Astrocyte of the cerebellum (primary cell): Measurements from ENCODE around the gene EP400.

Source experiments
- DNase-seq: peaks from one replicate; pipeline ENCODE4 v3.0.0-alpha.2; 2011; ENCODE audit warnings: low read depth
- H3K4me3 ChIP-seq: 2 replicates; pipeline ENCODE4 v1.5.1; 2011; ENCODE audit warnings: mild to moderate bottlenecking, low read depth, low read length, moderate library complexity
- in situ Hi-C: cut with HindIII; loops from 2 replicates; pipeline ENCODE4 v1.10.0; 2017; ENCODE audit warnings: low sequenced_read_pairs
- TF ChIP-seq, protein P1 (sequence below): IDR thresholded peaks from 2 replicates; pipeline ENCODE4 v1.5.1; 2012; ENCODE audit warnings: low read length, low read depth, moderate library complexity, mild to moderate bottlenecking; ENCODE audit errors: missing control alignments

Gene EP400

DNA sequence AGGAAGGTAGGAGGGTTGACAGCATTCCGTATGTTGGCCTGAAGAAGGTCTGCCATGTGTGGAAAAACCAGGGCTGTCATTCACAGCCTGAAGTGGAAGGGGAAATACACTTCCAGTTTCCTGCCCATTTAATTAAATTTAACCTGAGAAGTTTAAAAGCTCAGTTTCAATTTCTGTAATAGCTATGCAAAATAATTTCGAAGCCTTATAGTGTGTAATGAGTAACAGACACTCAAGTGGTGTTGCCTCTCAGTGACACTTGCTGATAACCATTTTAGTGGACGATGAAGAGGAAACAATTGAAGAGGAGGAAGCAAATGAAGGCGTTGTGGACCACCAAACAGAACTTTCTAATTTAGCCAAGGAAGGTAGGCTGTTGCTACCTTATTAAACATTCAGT, 44.8 kb downstream of the EP400 start:
- H3K4me3 ChIP-seq: no peak overlapping the region
- in situ Hi-C loops: no loop called here
- no peak for DNase-seq
- TF ChIP-seq, protein P1, sequence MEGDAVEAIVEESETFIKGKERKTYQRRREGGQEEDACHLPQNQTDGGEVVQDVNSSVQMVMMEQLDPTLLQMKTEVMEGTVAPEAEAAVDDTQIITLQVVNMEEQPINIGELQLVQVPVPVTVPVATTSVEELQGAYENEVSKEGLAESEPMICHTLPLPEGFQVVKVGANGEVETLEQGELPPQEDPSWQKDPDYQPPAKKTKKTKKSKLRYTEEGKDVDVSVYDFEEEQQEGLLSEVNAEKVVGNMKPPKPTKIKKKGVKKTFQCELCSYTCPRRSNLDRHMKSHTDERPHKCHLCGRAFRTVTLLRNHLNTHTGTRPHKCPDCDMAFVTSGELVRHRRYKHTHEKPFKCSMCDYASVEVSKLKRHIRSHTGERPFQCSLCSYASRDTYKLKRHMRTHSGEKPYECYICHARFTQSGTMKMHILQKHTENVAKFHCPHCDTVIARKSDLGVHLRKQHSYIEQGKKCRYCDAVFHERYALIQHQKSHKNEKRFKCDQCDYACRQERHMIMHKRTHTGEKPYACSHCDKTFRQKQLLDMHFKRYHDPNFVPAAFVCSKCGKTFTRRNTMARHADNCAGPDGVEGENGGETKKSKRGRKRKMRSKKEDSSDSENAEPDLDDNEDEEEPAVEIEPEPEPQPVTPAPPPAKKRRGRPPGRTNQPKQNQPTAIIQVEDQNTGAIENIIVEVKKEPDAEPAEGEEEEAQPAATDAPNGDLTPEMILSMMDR: no peak

DNA sequence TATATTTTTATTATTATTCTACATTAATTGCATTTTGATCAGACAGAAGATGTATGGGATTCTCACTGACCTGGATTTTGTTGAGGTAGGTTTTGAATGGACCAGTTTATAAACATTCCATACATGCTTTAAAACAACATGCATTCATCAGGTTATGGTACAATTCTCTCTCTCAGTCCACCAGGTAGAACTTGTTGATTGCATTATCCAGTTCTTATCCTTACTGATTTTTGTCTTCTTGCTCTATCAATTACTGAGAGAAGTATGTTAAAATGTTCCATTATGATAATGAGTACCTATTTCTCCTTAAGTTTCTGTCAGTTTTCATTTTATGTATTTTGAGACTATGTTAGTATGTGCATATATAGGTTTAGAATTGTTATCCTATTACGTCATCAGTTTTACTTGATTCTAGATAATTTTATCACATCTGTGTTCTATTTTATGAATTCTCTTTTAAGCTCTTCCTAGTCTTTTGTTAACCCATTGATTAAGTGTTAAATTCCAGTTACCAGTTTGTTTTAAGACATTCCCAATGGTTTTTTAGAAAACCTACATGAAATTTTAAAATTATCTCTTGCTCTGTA, 50.6 kb downstream of the EP400 start:
- in situ Hi-C loops: no loop called here
- TF ChIP-seq, protein P1: no peak
- DNase-seq: no peak
- H3K4me3 ChIP-seq: no peak overlapping the region

DNA sequence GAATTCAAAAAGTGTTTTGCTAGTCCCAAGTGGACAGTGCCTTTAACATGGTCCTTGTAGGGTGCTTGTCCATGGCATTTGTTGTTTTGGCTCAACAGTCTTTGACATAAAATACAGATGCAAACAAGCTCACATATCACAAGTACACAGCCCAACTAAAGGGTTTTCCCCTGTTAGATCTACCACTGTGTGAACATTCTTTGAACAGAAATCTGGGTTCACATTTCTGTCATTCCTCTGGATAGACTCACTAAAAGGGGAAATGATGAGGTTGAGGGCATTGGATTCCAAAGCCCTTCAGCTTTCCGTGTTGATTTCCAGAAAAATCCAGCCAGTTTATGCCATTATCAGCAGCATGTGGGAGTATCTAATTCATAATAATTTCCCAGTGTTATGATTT, 54.1 kb downstream of the EP400 start:
- TF ChIP-seq, protein P1: no peak
- H3K4me3 ChIP-seq: no peak overlapping the region
- in situ Hi-C loops: no loop called here
- peak; percentile 20 for DNase-seq

DNA sequence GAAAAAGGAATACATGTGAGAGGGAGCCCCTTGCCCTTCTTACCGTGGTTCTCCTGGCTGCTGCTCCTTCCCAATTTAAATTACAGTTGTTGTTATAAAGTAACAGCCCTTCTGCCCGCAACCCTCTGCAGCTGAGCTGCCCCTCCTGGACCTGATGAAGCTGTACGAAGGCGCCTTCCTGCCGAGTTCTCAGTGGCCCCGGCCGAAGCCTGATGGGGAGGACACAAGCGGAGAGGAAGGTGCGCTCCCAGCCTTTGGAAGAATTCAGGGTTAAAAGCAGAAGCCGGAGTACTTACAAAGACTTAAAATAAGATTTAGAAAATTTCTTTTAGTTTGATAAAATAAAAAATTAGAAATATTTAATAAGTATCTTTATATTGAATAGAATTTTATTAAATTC, 55.2 kb downstream of the EP400 start:
- TF ChIP-seq, protein P1: no peak
- in situ Hi-C loops: no loop called here
- H3K4me3 ChIP-seq: no peak overlapping the region
- DNase-seq: no peak

DNA sequence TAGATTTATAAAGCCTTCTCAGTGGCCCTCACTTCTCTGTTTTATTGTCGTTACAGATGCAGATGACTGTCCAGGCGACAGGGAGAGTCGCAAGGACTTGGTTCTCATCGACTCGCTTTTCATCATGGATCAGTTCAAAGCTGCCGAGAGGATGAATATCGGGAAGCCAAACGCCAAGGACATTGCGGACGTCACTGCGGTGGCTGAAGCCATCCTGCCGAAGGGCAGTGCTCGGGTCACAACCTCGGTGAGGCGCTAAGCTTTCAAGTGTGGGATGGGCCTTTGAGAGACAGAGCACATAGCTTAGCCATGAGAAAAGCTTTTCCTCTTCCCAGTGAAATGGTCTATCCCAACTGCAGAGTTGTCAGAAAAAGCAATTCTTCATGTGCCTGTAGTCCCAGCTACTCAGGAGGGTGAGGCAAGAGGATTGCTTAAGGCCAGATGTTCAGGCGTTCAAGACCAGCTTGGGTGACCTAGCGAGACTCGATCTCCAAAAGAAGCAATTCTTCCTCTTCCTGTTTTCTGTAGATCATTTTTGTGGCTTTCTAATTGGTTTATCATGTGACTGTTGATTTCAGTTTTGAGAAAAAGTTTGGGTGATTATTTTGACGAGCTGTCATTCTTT, 56.4 kb downstream of the EP400 start:
- TF ChIP-seq, protein P1: no peak
- in situ Hi-C loops: no loop called here
- DNase-seq: no peak
- no peak overlapping the region for H3K4me3 ChIP-seq

DNA sequence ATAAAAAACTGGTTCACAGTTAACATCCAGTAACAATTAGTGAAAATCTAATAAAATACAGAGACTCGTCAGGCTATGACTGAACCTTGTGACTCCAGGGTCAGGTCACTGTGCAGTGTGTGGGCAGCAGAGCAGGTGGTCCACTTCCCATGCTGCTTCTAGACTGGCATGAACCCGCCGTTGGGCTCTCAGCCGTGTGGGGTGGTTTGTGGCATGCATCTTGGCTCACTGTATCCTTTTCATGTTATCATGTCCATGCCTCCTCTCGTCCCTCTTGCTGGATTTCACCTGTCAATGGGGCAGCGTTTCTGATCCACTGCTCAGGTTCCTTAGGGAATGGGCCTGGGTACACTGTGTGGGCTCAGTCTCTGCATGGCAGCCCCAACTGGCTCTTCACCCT, 57.3 kb downstream of the EP400 start:
- DNase-seq: no peak
- TF ChIP-seq, protein P1: no peak
- H3K4me3 ChIP-seq: no peak overlapping the region
- in situ Hi-C loops: no loop called here
